ENCODE data around the gene IL4I1. TPM values are rescaled to one million over a fixed set of nuclear protein-coding genes. Genes with fewer than 3 reads are reported as not detected.

IL4I1 gene
- total and polyA plus RNA-seq, 4 donors, result 3.6 to 21.2 (median 3.8) TPM

DNA sequence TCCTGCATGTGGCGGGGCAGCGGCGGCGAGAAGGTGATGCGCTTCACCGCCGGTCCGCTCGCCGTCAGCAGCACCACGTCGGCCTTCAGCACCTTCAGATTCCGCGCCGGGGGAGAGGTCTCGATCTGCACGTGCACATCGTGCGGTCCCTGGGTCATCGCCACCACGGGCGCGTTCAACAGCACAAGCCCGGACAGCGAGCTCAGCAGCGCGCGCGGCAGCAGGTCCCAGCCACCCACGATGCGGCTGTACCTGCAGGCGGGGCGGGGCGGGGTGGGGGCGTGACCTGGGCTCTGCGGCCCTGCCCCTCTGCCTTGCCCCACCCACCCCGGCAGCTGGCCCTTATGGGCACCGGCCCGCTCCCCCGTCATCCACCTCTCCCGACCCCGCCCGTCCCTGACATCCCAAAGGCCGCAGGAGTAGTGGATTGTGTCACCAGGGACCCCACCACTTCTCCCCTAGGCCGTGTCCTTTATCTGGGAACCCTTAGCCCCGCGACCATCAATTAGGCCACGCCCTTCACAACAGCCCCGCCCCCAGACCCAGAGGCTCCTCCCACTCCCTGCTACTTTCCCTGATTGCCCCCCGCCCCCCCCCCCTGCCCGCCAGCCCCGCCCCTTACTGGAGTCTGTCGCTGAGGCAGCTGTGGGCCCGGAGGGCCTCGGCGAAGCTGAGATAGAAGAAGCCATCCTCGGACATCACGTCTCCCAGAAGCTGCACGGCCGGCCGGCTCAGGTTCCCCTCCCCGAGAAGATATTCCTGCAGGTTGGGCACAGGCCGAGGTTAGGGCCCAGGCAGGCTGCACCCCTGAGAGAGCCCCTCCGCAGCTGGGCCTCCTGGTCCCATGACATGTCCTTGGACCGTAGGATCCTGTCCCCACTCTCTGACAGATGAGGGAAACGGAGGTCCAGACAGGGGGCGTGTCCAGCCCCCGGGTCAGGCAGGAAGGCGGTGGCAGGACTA lies 6.1 kb downstream of the IL4I1 start:
- TF ChIP-seq, protein P1, sequence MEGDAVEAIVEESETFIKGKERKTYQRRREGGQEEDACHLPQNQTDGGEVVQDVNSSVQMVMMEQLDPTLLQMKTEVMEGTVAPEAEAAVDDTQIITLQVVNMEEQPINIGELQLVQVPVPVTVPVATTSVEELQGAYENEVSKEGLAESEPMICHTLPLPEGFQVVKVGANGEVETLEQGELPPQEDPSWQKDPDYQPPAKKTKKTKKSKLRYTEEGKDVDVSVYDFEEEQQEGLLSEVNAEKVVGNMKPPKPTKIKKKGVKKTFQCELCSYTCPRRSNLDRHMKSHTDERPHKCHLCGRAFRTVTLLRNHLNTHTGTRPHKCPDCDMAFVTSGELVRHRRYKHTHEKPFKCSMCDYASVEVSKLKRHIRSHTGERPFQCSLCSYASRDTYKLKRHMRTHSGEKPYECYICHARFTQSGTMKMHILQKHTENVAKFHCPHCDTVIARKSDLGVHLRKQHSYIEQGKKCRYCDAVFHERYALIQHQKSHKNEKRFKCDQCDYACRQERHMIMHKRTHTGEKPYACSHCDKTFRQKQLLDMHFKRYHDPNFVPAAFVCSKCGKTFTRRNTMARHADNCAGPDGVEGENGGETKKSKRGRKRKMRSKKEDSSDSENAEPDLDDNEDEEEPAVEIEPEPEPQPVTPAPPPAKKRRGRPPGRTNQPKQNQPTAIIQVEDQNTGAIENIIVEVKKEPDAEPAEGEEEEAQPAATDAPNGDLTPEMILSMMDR (IDR thresholded peaks at IDR 0.05; ENCODE audit: control extremely low read depth, extremely low read depth), result no peak
- Histone ChIP-seq H3K9me3 (ENCODE audit: control insufficient read depth in 4 of 4, insufficient read depth in 3 of 4, low read length in 3 of 4) (no peaks in the 10 kb centered on the region), H3K36me3 (ENCODE audit: control insufficient read depth in 4 of 4, insufficient read depth in 4 of 4, low read length in 4 of 4) (peaks cover 0 to 5% (median 1%) of the 10 kb centered on the region in 4 donors), H3K9ac (ENCODE audit: insufficient read depth in 1 of 2, low read length in 2 of 2) (no peak overlapping the region), H3K4me3 (no peak overlapping the region), H3K27ac (ENCODE audit: low read depth in 1 of 2, low read length in 1 of 2) (peak overlapping the region in 1 of 2 donors; percentile 1), H3K27me3 (ENCODE audit: control insufficient read depth in 3 of 3, insufficient read depth in 3 of 3, low read length in 2 of 3) (peaks cover 0 to 5% (median 0%) of the 10 kb centered on the region in 3 donors), H3K4me1 (ENCODE audit: control insufficient read depth in 5 of 5, insufficient read depth in 5 of 5, low read length in 5 of 5) (peaks cover 0 to 11% (median 0%) of the 10 kb centered on the region in 5 donors)
- peak; percentile 67 for ATAC-seq (ENCODE audit: insufficient read depth, low FRiP score)
- 17 to 20% methylated on average over 55 to 69 of the region's 69 CpGs for WGBS, 2 donors
- DNase-seq, result no peak

DNA sequence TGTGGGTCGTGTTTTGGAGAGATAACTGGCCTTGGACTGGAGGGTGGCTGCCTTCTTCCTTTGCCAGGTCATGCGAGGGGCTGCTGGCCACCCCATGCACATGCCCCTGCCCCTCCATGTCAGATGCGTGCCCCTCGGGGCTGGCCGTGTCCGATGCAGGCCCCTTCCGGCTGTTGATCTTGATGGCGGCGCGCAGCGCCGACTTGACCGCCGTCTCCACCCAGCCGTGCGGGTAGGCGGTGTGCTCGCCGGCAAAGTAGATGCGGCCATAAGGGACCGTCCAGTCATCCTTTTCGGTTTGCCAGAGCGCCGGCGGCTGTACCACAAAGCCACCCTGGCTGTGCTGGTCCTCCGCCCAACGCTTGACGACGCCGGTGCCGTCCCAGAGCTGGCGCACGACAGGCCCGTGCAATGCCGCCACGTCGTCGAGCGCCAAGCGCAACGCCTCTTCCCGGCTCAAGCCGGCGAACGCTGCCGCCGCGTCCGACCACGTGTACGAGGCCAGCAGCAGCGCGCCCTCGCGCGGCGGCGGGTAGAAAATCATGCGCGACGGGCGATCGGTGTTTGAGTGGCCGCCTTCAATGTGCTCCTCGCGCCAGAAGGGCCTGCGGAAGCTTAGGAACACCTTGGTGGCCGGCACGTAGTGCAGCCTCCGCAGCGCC lies 6.9 kb downstream of the IL4I1 start:
- ATAC-seq (ENCODE audit: insufficient read depth, low FRiP score), result peak; percentile 61
- Histone ChIP-seq H3K27me3 (ENCODE audit: control insufficient read depth in 3 of 3, insufficient read depth in 3 of 3, low read length in 2 of 3) (peaks cover 0 to 2% (median 0%) of the 10 kb centered on the region in 3 donors), H3K9ac (ENCODE audit: insufficient read depth in 1 of 2, low read length in 2 of 2) (no peak overlapping the region), H3K4me1 (ENCODE audit: control insufficient read depth in 5 of 5, insufficient read depth in 5 of 5, low read length in 5 of 5) (peaks cover 0 to 11% (median 0%) of the 10 kb centered on the region in 5 donors), H3K36me3 (ENCODE audit: control insufficient read depth in 4 of 4, insufficient read depth in 4 of 4, low read length in 4 of 4) (peaks cover 0 to 9% (median 2%) of the 10 kb centered on the region in 4 donors), H3K4me3 (no peak overlapping the region), H3K9me3 (ENCODE audit: control insufficient read depth in 4 of 4, insufficient read depth in 3 of 4, low read length in 3 of 4) (no peaks in the 10 kb centered on the region), H3K27ac (ENCODE audit: low read depth in 1 of 2, low read length in 1 of 2) (no peak overlapping the region)
- TF ChIP-seq, protein P1 (IDR thresholded peaks at IDR 0.05; ENCODE audit: control extremely low read depth, extremely low read depth), result peak; percentile 79
- 20 to 25% methylated on average over 70 to 71 of the region's 71 CpGs for WGBS, 2 donors
- peak; percentile 69 to 85 (median 83) for DNase-seq

DNA sequence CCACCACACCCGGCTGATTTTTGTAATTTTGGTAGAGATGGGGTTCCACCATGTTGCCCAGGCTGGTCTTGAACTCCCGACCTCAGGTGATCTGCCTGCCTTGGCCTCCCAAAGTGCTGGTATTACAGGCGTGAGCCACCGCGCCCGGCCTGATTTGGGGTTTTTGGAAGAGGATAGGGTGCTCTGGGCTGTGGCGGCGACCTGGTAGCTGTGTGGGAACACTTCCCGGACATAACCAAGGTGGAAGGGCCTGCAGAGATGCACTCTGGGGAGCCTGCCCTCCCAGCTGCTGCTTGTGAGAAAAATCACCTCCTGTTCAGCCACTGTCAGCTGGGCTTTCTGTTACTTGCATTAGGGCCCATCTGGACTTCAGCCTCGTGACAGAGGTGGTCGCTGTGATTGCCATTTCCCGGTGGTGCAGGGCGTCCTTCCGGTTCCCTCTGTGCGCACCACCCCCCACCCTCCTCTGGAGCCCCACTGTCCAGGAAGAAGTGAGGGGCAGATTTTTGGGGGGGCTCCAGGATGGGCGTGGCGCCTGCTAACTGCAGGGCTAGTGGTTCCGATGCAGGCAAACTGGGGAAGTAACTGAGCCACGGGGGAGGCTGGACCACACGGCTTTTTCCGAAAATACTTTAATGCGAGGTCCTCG lies 7.5 kb downstream of the IL4I1 start:
- peaks cover 0 to 11% (median 0%) of the 10 kb centered on the region in 5 donors for H3K4me1 ChIP-seq (ENCODE audit: control insufficient read depth in 5 of 5, insufficient read depth in 5 of 5, low read length in 5 of 5)
- DNase-seq (no peak), ATAC-seq (ENCODE audit: insufficient read depth, low FRiP score) (no peak)
- H3K36me3 ChIP-seq (ENCODE audit: control insufficient read depth in 4 of 4, insufficient read depth in 4 of 4, low read length in 4 of 4), result peaks cover 0 to 15% (median 6%) of the 10 kb centered on the region in 4 donors
- H3K4me3 ChIP-seq, result no peak overlapping the region
- no peak overlapping the region for H3K9ac ChIP-seq (ENCODE audit: insufficient read depth in 1 of 2, low read length in 2 of 2)
- H3K27ac ChIP-seq (ENCODE audit: low read depth in 1 of 2, low read length in 1 of 2), result no peak overlapping the region
- TF ChIP-seq, protein P1 (IDR thresholded peaks at IDR 0.05; ENCODE audit: control extremely low read depth, extremely low read depth), result no peak
- 88 to 94% methylated on average over 23 of the region's 23 CpGs for WGBS, 2 donors
- H3K27me3 ChIP-seq (ENCODE audit: control insufficient read depth in 3 of 3, insufficient read depth in 3 of 3, low read length in 2 of 3), result peaks cover 0 to 2% (median 0%) of the 10 kb centered on the region in 3 donors
- H3K9me3 ChIP-seq (ENCODE audit: control insufficient read depth in 4 of 4, insufficient read depth in 3 of 4, low read length in 3 of 4), result no peaks in the 10 kb centered on the region
